Measurements from ENCODE around the gene SCRG1.

Gene SCRG1

DNA sequence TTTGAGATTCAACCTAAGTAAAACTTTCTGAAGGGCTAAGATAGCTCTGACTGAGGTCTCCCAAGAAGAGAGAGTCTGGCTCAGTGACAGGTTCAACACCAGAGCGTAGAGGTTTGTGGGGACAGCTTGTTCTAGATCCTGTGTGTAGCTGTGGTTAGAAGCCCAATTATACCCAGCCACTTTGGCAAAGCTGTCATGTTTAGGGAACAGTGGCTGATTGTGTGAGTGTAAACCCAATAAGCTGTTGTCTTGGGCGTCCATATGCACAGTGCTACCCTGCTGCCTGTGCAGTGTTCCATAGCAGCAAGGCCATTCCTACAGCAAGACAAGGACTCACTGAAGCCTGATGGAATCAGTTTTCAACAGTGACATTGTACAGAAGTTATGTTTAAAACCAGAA, 11.2 kb upstream of the SCRG1 start:
- DNase-seq: no peak

- DNase-seq: no peak
Measured at GRCh38 chr4:173405840-173406606, 7.1 kb upstream of the SCRG1 start.

DNA sequence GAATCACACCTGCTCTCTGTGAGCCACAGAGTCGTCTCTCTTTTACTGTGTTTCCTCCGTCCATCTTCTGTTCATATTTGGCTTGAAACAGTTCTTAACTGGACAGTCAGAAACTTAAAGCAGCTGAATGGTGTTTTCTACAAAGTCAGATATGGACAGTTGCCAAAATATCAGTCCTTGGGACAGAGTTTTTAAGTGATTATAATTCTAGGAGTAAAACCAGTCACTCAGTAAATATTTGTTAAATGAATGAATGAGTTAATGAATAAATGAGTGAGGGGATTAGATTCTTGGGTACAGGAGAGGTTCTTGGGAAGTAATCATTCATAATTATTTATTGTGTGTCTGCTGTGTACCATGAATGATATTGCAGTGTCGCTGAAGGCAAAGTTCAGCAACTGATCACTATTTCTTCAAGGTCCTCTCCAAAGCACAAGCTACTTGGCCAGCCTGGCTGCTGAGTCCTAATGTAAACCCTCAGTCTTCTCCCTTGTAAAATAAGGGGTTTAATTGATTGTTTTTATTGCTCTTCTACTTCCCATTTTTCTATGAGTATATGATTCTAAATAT, 5.5 kb upstream of the SCRG1 start:
- DNase-seq: no peak

GRCh38 chr4:173403051-173403450, 4.1 kb upstream of the SCRG1 start:
- DNase-seq: no peak

DNA sequence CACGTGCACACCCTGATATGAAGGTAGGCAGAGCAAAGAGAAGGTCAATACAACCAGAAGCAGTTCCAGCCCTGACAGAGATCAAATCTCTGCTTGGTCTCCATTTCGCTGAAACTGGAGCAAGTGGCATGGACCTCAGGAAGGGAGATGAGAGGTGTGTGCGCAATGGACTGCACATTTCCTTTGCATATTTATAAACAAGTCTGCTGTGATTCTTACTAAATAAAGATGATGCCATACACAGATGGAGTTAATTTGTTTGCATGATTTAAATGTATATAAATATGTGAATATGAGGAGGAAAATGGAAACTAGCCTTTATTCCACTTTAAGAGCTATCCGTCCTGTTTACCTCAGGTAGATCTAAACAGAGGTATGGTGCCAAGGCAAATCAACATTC, 2.1 kb upstream of the SCRG1 start:
- no peak for DNase-seq

DNA sequence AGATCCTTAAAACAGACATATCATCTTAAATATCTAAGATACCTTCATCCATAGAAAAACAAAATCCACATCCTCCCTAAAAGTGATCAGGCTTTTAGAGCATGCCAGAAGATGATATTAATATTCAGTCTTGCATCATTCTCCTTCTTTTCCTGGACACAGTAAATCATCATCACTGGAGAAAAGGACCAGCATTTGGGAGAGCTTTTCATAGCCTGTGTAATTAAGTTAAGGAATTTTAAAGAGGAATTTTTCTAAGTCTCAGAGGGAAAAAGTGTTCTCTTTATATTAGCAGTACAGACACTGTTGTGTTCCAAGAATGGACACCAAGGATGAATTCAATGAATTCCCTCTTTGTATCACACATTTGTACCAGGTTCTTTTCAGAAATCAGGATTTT, 696 bp downstream of the SCRG1 start:
- DNase-seq: no peak

- no peak for DNase-seq
Measured at GRCh38 chr4:173397604-173398003, 1.3 kb downstream of the SCRG1 start.

DNA sequence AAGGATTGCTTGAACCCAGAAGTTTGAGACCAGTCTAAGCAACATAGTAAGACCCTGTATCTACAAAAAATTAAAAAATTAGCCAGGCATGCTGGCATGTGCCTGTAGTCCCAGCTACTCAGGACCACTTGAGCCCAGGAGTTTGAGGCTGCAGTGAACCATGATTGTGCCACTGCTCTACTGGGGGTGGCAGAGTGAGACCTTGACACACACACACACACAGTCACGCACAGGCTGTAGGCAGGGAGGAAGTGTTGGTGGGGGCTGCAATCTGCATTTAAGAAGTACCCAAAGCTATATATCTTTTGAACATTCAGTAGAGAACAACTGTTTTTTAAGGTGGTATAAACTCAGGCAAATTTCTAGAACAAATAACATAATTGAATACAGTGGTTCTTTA, 7.2 kb downstream of the SCRG1 start:
- DNase-seq: no peak

DNA sequence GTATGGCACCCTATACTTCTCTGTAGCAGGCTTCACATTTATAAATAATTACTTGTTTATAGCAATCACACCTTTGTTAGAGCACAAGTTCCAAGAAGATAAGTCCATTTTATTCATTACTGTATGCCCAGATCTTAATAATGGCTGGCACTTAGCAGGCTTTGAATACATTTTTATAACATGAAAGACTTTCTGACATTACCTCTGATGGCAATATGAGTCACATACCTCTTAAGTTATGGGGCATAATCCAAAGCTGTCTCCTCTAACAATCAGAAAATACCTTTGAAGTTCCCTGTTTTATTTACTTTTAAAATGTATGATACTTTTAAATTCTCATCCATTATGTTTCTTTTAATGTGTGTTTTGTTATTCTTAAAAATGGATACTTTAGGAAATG, 12.2 kb downstream of the SCRG1 start:
- no peak for DNase-seq

- DNase-seq: no peak
Measured at GRCh38 chr4:173382349-173382748, 16.6 kb downstream of the SCRG1 start.

DNA sequence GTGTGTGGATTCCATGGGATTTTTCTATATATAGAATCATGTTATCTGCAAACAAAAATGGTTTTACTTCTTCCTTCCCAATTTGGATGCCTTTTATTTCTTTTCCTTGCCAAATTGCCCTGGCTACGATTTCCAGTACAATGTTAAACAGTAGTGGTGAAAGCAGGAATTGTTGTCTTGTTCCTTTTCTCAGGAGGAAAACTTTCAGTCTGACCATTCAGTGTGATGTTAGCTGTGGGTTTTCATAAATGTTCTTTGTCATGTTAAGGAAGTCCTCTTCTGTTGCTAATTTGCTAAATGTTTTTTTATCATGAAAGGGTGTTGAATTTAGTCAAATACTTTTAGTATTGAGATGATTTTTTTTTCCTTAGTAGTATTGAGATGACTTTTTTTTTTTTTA, 17.3 kb downstream of the SCRG1 start:
- DNase-seq: no peak

DNA sequence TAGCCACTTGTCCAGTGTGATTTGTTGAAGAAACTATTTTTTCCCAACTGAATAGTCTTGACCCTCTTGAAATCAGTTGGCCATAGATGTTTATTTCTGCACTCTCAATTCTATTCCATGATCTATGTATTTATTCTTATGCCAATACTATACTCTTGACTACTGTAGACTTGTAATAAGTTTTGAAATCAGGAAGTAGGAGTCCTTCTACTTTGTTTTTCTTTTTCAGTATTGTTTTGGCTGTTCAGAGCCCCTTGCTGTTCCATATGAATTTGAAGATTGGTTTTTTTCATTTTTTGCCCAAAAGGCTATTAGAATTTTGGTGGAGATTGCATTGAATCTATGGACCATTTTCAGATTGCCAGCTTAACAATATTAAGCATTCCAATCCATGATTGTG, 17.9 kb downstream of the SCRG1 start:
- DNase-seq: no peak

DNA sequence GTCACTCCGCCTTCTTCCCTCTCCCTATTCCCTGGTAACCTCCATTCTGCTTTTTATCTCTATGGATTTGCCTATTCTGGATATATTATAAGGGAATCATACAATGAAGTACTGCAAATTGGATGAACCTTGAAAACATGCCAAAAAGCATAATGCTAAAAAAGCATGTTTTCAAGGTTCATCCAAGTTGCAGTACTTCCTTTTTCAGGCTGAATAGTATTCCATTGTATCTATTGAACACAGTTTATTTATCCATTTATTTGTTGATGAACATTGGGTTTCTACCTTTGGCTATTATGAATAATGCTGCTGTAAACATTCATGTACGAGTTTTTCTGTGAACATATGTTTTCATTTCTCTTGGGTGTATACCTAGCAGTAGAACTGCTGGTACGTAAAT, 19.0 kb downstream of the SCRG1 start:
- DNase-seq: no peak

GRCh38 chr4:173374588-173374987, 24.3 kb downstream of the SCRG1 start:
- DNase-seq: no peak

DNA sequence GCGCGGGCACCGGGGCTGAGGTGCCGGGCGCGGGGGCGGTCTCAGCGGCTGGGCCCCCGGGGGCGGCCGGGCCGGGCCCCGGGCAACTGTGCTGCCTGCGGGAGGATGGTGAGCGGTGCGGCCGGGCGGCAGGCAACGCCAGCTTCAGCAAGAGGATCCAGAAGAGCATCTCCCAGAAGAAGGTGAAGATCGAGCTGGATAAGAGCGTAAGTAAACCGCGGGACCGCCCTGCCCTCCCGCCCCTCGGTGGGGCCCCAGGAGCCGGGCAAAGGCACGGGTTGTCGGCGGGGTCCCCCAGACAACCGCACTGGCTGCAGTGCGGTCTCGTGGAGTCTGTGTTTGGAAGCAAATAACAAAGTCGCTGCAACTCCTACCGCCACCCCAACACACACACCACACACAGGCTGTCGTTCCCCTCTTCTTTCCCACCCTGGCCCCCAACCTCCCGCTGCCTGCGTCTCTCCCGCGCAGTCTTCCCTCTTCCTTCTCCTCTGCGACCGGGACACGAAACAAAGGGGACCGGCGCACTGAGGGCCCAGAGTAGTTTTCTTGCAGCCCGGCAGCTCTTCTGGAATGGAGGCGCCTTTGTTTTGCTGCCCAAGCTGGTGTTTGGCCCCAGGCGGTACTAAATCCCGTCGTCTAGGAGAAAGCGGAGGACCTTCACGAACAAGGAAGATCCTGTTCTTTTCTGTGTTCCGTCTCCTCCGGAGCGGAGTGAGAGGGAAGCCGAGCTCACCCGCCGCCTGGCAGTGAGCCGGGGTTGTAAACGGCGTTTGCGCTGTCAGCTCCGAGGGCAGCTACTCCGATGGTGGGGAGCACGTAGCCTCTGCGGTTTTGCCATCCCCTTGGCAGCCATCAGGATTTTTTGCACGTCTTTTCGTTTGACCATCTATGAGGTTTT, 27.4 kb downstream of the SCRG1 start:
- DNase-seq: peak; percentile 66

- peak; percentile 95 for DNase-seq
Measured at GRCh38 chr4:173370477-173371291, 28.2 kb downstream of the SCRG1 start, which contains the start of gene SAP30. TSS of gene SAP30 (plus strand) at chr4:173370954. CDS start at chr4:173371183, 229 bp downstream.

DNA sequence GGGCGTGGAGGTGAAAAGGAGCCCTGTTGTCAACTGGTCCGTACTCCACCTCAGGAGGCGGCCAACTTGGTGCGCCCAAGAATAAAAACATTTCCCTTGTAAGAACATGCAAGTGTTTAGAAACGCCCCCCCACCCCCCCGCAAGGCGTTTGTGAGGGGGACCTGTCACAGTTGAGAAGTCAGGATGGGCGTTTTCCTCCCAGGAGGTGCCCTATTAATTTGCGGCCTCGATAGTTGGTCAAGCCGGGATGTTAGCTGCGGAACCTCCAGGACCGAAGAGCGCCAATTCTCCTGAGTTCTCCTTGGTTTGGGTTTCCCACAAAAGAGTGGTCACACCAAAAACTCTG, 28.8 kb downstream of the SCRG1 start:
- DNase-seq: peak; percentile 74

DNA sequence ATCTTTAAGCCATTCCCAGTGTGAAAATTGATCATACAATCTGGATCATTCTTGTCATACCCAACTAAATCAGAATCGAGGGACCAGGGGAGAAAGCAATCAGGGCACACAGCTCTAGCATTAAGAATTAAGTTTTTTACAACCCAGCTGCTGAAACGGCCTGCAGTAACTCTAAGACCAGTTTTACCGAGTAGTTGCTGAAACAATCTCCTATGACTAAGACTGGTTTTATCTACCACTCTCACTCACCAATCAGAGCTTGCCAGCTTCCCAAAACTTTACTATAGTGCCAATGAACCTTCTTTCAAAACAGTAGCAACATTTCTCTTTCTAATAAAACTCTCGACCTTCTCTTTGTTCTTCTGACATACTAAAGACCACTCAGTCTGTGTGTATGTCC, 31.0 kb downstream of the SCRG1 start:
- DNase-seq: no peak

DNA sequence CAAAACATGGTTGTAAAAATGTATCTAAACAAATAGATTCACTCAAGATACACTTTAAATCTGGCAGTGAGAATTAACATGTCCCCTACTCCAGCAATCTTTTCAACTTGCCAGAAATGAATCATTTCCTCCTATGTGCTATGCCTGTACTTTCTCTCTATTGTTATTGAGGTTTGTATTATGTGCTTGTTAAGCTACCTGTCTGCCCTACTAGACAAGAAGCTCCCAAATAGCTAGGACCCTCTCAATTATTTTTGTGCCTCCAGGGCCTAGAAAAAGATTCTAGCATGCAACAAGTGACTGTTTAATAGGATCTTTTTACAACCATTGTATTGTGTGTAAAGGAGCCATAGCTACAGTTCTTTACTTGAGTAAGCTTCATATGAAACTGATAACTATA, 31.6 kb downstream of the SCRG1 start:
- DNase-seq: no peak

DNA sequence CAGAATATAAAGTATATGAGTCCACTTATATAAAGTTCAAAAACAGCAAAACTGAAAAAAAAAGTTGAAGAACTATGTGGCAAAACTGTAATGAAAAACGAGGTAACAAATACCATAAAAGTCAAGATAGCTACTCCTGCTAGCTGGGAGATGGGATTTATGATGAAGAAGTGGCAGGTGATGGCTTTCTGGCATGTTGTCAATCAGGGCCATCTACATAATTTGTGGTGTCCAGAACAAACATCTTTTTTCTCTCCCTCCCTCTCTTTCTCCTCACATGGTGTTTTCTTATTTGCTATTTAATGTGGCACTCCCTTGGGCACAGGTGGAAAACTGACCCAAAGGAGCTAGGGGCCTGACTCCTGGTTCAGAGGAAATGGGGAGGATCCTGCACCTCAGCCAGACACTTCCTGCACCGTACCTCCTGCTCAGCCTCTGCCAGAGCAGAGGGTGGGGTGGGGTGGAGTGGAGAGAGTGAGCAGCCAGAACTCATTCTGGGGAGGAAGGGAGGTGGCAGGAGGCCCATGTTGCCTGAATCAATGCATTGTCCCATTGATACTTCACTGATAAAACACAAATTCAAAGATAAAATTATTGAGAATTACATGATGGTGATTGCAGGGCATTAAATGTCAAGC, 33.4 kb downstream of the SCRG1 start:
- no peak for DNase-seq

DNA sequence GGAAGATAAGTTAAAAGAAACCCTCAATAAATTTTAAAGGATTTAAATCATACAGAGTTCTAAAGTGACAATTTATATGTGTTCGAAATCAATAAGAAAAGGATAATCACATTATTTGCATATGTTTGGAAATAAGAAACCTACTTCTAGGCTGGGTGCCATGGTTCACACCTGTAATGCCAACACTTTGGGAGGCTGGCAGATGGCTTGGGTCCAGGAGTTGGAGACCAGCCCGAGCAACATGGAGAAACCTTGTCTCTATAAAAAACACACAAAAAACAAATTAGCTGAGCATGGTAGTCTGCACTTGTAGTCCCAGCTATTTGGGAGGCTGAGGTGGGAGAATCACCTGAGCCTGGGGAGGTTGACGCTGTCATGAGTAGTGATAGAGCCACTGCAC, 36.2 kb downstream of the SCRG1 start:
- no peak for DNase-seq

DNA sequence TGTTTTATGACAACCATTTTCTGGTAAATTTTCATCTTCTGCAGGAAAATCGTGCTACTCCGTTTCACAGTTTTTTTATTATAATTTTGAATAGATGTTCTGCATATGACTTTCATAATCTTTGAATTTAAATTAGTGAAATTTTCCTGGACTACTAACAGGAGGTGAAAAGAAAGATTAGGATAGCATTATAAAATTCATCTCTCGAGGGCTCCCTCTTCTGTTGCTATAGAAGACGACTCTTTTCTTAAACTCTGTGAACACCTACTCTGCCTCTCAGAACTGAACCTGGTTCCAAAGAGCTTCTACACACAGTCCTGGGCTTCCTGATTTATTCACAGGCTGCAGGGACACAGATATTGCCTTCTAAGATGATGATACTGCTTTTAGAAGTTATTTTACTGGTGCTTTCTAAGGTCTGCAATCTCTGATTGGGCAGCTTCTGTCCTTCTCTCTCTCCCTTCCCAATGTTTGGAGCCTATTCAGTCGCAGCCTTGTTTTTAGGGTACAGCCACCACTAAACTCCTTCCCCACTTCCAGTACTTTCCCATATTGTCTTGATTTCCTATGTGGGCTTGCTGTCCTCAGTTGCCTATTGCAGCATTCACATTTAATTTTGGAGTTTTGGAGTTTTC, 38.2 kb downstream of the SCRG1 start:
- no peak for DNase-seq
